T-cell (primary cell): ENCODE data around the gene LAPTM5. TPM values are rescaled to one million over a fixed set of nuclear protein-coding genes. Genes with fewer than 3 reads are reported as not detected.

Experiments used
- ATAC-seq, 4 experiments: fragments of 200-7000 bp in 3 of 4; fragments of 150-1000 bp in 1 of 4; cut with Tn5 transposase; replicated peaks in 1 of 4; 1 replicate in 3 of 4; 2 replicates in 1 of 4; pipeline ENCODE4 v1.10.0; 2021; ENCODE audit warnings: moderate library complexity in 3 of 4, mild to moderate bottlenecking in 2 of 4, moderate number of reproducible peaks in 1 of 4
- CTCF ChIA-PET, 2 donors: fragments of 300-600 bp; sonication (Branson Sonifier 250); formaldehyde crosslinking; loops; one replicate each; lab custom pipeline; 2022; ENCODE audit warnings: antibody characterized with exemption in 2 of 2; lab: Charles Lee
- POLR2A ChIA-PET, 2 donors: fragments of 300-600 bp; sonication (Branson Sonifier 250); formaldehyde crosslinking; loops; one replicate each; lab custom pipeline; 2022; ENCODE audit warnings: antibody characterized with exemption in 2 of 2; lab: Charles Lee
- DNase-seq, 35 experiments: peaks; one replicate each; pipeline versions ENCODE4 v3.0.0 to v3.0.0-alpha.2; 2013 to 2023
- H3K27ac ChIP-seq: one replicate; pipeline ENCODE4 v1.5.1; 2013; ENCODE audit warnings: low read length
- H3K27me3 ChIP-seq, 2 experiments: replicated peaks in 1 of 2; 1 replicate in 1 of 2; 2 replicates in 1 of 2; pipeline versions ENCODE4 v1.6.1 to v1.7.0; 2013; ENCODE audit warnings: low read length in 1 of 2, mixed read lengths in 1 of 2; ENCODE audit not compliant: control insufficient read depth in 2 of 2, insufficient read depth in 2 of 2; ENCODE audit errors: extremely low read depth in 1 of 2
- H3K36me3 ChIP-seq, 2 donors: 1 replicate in 1 of 2; 2 replicates in 1 of 2; pipeline versions ENCODE4 v1.6.1 to v1.7.0; 2013; ENCODE audit warnings: low read length in 1 of 2; ENCODE audit not compliant: control insufficient read depth in 2 of 2, insufficient read depth in 1 of 2; ENCODE audit errors: extremely low read depth in 1 of 2
- H3K4me1 ChIP-seq, 2 experiments: 1 replicate in 1 of 2; 2 replicates in 1 of 2; pipeline versions ENCODE4 v1.6.1 to v1.7.0; 2013; ENCODE audit warnings: low read length in 2 of 2, mixed read lengths in 1 of 2; ENCODE audit not compliant: insufficient read depth in 2 of 2, control insufficient read depth in 1 of 2; ENCODE audit errors: extremely low read depth in 1 of 2
- H3K4me3 ChIP-seq, 2 donors: 1 replicate in 1 of 2; 2 replicates in 1 of 2; pipeline versions ENCODE4 v1.5.1 to v1.7.0; 2013; ENCODE audit warnings: mild to moderate bottlenecking in 2 of 2, low read length in 1 of 2, moderate library complexity in 1 of 2; ENCODE audit not compliant: control insufficient read depth in 1 of 2; ENCODE audit errors: extremely low read depth in 1 of 2
- H3K9me3 ChIP-seq: 2 replicates; pipeline ENCODE4 v1.7.0; 2013
- H3K27ac Mint-ChIP-seq, 2 donors: one replicate each; pipeline ENCODE4 v1.8.0; 2020 to 2021; ENCODE audit warnings: mild to moderate bottlenecking in 2 of 2, mixed read lengths in 2 of 2
- H3K27me3 Mint-ChIP-seq, 2 donors: one replicate each; pipeline ENCODE4 v1.8.0; 2021 to 2022; ENCODE audit warnings: mixed read lengths in 2 of 2
- H3K36me3 Mint-ChIP-seq: one replicate; pipeline ENCODE4 v1.8.0; 2021; ENCODE audit warnings: mixed read lengths
- H3K4me1 Mint-ChIP-seq, 3 donors: one replicate each; pipeline ENCODE4 v1.8.0; 2020 to 2022; ENCODE audit warnings: mixed read lengths in 3 of 3, mild to moderate bottlenecking in 1 of 3
- H3K4me3 Mint-ChIP-seq, 3 donors: one replicate each; pipeline ENCODE4 v1.8.0; 2020 to 2022; ENCODE audit warnings: mild to moderate bottlenecking in 3 of 3, mixed read lengths in 3 of 3, moderate library complexity in 3 of 3
- H3K9me3 Mint-ChIP-seq, 3 donors: one replicate each; pipeline ENCODE4 v1.8.0; 2020 to 2022; ENCODE audit warnings: mixed read lengths in 3 of 3
- WGBS: methylation state at CpG from one replicate; pipeline ENCODE4 v1.1.5; 2013; ENCODE audit warnings: missing lambda C conversion rate; ENCODE audit not compliant: insufficient coverage; 5-methylcytosine and 5-hydroxymethylcytosine counted together
- total RNA-seq, 35 experiments: library from RNA in 6 of 35; stranded (reverse) in 6 of 35; fragments of 120-200 nt in 1 of 35; gene quantifications; one replicate each; pipeline versions ENCODE4 v1.2.1 to v1.2.4 and lab custom pipeline; 2013 to 2026

The LAPTM5 gene
- total RNA-seq, 5 donors from 2014 or later (not counting 1 experiment from before 2014, with no cell fraction given): 529 to 586 (median 559) TPM

- ATAC-seq (no peak), DNase-seq (no peak)
- H3K36me3 Mint-ChIP-seq: no peaks in the 10 kb centered on the region
- H3K27ac ChIP-seq: no peak overlapping the region
- H3K4me3 Mint-ChIP-seq: no peak overlapping the region
- POLR2A ChIA-PET: no interaction called here
- H3K9me3 ChIP-seq: no peaks in the 10 kb centered on the region
- H3K27me3 Mint-ChIP-seq: peaks cover 23 to 55% of the 10 kb centered on the region in 2 donors
- H3K4me1 ChIP-seq: peaks cover 0 to 17% of the 10 kb centered on the region in 2 experiments
- peaks cover 9 to 15% (median 11%) of the 10 kb centered on the region in 3 donors for H3K4me1 Mint-ChIP-seq
- no peak overlapping the region for H3K4me3 ChIP-seq
- no peaks in the 10 kb centered on the region for H3K9me3 Mint-ChIP-seq
- no peaks in the 10 kb centered on the region for H3K36me3 ChIP-seq
- CTCF ChIA-PET: no interaction called here
- 75% methylated on average over 1 of the region's 5 CpGs for WGBS
- H3K27ac Mint-ChIP-seq: no peak overlapping the region
- H3K27me3 ChIP-seq: peaks cover 8 to 66% of the 10 kb centered on the region in 2 experiments
Observed at GRCh38 chr1:30683699-30684098, 73.9 kb downstream of the LAPTM5 start.

Other genes with a start within 250 kb of the LAPTM5 start
- gene MATN1, start 34.2 kb downstream of the LAPTM5 start, total RNA-seq: 1 to 10 TPM in 2 of 5 donors, under 1 TPM in 3; 0.20 to 5.5 (median 0.60) TPM
- gene SDC3, start 151.0 kb upstream of the LAPTM5 start, total RNA-seq: 1 to 10 TPM in 1 of 5 donors, under 1 TPM in 4; 0.07 to 1.1 (median 0.47) TPM